Panc1 (cell line): ENCODE results near the gene GRAMD2A.

Experiments
- CTCF ChIP-seq: fragments of 450-650 bp; IDR thresholded peaks from 2 replicates; pipeline ENCODE4 v1.5.1; 2017; ENCODE audit warnings: mild to moderate bottlenecking
- POLR2AphosphoS5 ChIP-seq: IDR thresholded peaks from 2 replicates; pipeline ENCODE4 v1.6.1; 2012; ENCODE audit warnings: mild to moderate bottlenecking, low read depth, low read length, moderate library complexity
- TCF7L2 ChIP-seq: IDR thresholded peaks from 2 replicates; pipeline ENCODE4 v1.6.1; 2011; ENCODE audit warnings: mild to moderate bottlenecking, low read depth, low read length, inconsistent platforms

DNA sequence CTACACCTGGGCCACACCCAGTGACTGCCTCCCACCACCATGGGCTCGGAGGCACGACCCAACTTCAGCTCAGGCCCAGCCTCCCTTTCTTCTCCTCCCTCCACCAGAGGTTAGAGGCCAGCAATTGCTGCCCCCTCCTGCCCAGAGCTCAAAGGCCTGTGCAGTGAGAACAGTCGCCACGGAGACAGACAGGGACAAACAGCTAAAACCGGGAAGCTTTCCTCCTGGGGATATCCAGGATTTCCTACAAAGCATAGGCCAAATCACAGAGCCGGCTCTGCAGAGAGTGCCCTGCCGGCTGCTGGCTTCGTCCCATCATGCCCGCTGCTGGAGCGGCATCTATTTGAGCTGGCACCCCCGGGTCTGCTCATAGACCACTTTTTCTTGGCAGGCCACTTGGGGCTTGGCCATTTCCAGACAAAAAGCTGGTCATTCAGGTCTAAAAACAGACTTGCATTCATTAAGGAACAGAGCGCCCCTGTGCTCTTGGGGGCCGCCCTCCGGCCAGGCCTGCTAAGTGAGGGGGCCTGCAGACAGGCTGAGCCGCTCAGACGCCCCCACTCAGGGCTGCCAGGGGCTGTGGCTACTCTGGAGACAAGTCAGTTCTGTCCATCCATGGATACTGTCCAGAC is 17.5 kb downstream of the GRAMD2A start:
- TF ChIP-seq CTCF (no peak), POLR2AphosphoS5 (no peak), TCF7L2 (no peak)
